GM21528 (cell line): ENCODE results near the gene NLGN1.
"Not testable (repeated sequence)": the region's sequence is repeated elsewhere in the genome, so short reads cannot be mapped to it uniquely, and the experiment has no call there.

Experiments
- ATAC-seq: cut with Tn5 transposase; IDR thresholded peaks from one replicate; pipeline ENCODE4 v1.9.1; 2021; ENCODE audit warnings: mild to moderate bottlenecking, moderate library complexity; ENCODE audit not compliant: unreplicated experiment, low FRiP score

NLGN1 gene

GRCh38 chr3:173397161-173398110, at the start of gene NLGN1:
NLGN1 (plus strand) TSS chr3:173397744.
- no peak for ATAC-seq

- ATAC-seq, result no peak
Observed at GRCh38 chr3:173351886-173352285, 45.7 kb upstream of the NLGN1 start.

- ATAC-seq, result not testable (repeated sequence)
Observed at GRCh38 chr3:173353137-173353536, 44.4 kb upstream of the NLGN1 start.

GRCh38 chr3:173354124-173354523, 43.4 kb upstream of the NLGN1 start:
- ATAC-seq, result no peak

DNA sequence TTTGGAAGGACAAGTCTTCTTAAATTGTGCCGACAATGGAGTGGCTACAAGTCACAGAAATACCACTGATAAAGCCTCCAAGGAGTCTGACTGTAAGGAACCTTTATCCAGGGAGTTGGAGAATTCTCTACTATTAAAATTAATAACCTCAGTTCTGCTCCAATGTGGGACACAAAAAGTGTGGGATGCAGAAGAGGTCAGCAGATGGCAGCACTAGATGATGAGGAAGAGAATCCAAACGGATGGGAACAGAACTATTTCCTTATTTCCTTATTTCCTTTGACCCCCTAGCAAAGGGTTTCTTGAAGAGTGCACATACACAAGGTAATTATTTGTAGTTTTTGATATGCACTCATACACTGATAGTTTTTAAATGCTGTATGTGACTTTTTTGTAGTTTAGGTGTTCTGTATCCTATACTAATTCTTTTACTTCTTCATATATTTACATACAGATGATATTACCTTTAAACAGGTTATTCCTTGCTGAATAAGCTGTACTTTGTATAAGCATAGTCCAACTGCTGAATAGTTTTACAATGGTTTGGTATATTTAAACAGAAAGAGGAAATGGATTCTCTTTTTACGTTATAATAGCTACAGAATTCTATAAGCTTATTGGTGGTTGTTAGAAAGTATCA, 25.6 kb upstream of the NLGN1 start:
- no peak for ATAC-seq

DNA sequence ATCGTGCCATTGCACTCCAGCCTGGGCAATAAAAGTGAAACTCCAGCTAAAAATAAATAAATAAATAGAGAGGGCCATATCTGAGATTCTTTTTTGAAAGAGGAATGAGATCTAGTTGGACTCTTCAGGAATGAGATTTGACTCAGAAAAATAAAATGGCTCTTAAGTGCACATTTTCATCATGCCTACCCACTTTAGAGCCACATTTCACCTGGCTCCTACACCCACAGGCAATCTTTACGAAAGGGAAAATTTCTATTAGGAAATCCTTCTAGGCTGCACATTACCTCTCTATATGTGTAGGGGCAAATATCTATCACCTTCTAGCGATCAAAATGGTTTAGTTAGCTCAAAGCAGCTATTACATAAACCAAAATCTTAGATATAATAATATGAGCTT, 16.9 kb upstream of the NLGN1 start:
- no peak for ATAC-seq

DNA sequence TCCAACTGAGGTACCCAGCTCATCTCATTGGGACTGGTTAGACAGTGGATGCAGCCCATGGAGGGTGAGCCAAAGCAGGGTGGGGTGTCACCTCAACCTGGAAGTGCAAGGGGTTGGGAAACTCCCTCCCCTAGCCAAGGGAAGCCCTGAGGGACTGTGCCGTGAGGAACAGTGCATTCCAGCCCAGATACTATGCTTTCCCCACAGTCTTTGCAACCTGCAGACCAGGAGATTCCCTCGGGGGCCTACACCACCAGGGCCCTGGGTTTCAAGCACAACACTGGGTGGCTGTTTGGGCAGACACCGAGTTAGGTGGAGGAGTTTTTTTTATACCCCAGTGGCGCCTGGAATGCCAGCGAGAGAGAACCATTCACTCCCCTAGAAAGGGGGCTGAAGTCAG, 15.6 kb upstream of the NLGN1 start:
- ATAC-seq, result not testable (repeated sequence)

DNA sequence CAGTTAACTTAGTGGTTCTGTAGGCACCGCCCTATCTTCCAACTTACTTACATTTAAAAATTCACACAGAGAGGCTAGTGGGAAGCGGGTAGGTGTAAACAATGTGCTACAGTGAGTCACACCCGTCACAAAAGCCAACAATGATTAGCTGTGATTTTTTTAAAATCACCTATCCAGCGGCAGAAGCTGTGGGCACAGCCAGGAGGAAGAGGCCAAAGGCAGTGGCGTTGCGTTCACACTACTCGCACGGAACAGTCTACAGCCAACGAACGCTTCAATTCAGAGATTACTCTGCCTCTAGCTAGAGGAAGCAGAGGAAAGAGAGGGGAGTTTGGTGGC, 2.5 kb upstream of the NLGN1 start:
- ATAC-seq, result peak; percentile 33

- ATAC-seq, result peak; percentile 89
Observed at GRCh38 chr3:173395412-173396181, 1.9 kb upstream of the NLGN1 start.

DNA sequence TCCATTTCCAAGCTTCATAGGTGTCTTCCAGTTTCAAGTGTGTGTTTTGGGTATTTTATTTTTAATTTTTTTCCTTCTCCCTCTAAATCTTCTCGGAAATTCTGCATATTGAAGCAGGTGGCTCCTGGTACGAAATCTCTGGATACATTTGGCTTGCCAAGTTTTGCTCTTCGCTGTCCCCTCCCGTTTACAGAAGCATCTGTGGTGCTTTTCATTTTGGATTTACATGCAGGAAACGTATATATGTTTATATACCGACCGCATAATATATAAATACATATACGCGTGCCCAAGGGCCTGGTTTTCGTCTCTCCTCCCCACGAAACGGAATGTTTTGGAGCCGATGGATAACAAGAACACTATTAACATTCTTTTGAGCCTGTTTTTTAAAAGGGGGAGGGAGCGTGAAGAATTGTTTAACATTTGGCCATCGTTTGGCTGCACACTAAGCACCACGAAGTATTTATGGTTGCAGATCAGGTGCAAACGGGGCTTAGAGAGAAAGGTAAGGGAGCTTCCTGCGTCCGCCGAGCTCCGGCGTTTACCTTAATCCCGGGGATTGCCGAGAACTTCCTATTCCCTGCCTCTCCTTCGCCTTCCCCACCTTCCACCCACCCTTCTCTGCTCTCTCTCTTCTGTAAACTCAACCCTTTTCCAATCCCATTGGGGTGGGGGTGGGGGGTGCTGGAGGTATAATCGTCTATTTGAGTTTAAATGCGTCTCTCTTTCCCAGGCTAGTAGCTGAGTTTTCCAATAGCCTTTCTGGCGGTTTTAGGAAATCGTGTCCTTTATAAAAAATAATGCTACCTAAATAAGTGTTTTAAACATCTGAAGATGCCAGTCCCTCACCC, 1.1 kb upstream of the NLGN1 start:
- ATAC-seq, result no peak

GRCh38 chr3:173398111-173398479, 551 bp downstream of the NLGN1 start:
- no peak for ATAC-seq

GRCh38 chr3:173399044-173399443, 1.5 kb downstream of the NLGN1 start:
- ATAC-seq, result no peak

GRCh38 chr3:173401369-173401768, 3.8 kb downstream of the NLGN1 start:
- ATAC-seq, result no peak

GRCh38 chr3:173402656-173403055, 5.1 kb downstream of the NLGN1 start:
- no peak for ATAC-seq

- no peak for ATAC-seq
Observed at GRCh38 chr3:173403376-173403775, 5.8 kb downstream of the NLGN1 start.

DNA sequence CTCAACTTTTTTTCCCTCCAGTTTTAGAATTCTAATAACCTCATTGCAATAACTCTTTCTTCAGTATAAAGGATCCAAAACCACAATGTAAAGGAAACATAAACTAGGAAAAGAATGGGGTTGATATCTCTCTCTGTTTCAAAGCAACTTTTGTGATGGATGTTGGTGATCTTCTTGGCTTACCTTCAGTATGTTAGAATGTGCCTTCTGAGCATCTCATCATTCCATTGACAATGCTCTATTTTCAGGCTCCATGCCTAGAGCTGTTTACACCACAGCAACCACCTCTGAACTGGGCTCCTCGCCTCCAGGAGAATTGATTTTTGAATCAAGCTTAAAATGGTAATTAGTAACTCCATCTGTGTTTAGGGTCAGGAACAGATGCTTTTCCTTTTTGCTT, 6.6 kb downstream of the NLGN1 start:
- no peak for ATAC-seq

DNA sequence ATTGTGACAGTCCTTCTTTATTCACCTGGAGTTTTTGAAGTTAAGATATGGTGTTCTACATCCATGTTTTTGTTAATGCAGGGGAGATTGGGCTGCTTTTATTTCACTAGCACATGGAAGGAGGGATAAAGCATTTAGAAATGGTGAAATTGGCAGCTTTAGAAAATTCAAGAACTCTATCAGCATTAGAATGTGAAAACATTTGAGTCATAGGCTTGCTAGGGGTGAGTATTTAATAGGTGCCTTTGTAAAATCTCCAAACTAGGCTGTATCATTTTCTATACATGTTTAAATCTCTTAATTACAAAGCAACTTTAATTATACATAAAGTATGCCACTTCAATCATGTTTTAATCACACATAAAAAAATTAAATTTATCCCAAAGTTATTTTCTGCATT, 12.9 kb downstream of the NLGN1 start:
- ATAC-seq, result no peak

GRCh38 chr3:173410849-173411248, 13.3 kb downstream of the NLGN1 start:
- ATAC-seq, result no peak

- no peak for ATAC-seq
Observed at GRCh38 chr3:173411375-173411973, 13.9 kb downstream of the NLGN1 start.

GRCh38 chr3:173416070-173416469, 18.5 kb downstream of the NLGN1 start:
- ATAC-seq, result no peak
